Measurements from ENCODE around the gene SCUBE1.

Gene SCUBE1

DNA sequence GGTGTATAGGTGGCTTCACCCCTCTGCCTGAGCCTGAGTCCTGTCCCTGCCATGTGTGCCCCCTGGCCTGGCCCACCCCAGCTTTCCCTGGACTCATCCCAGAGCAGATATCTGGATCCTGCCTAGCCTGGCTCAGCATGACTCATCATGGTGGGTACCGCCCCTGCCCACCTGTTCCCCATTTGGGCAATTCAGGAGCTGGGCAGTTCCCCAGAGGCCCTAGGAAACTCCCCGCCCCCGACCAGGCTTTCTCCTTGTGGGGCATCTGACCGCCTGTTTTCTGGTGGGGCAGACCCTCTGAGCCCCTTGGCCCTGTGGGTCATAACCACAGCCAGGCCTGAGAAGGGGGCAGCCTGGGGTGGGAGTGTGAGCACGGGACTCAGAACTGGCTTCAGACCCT lies 187.4 kb downstream of the SCUBE1 start:
- ATAC-seq (replicated peaks): no peak
- no peak overlapping the region for H3K4me3 Mint-ChIP-seq
- H3K9me3 Mint-ChIP-seq: no peaks in the 10 kb centered on the region
- H3K4me1 Mint-ChIP-seq (ENCODE audit: low read depth in 2 of 2): peaks cover 15 to 25% of the 10 kb centered on the region in 2 donors
- peaks cover 13% of the 10 kb centered on the region for H3K36me3 Mint-ChIP-seq (ENCODE audit: insufficient read depth)
- DNase-seq: no peak
- peak overlapping the region in 1 of 2 donors; percentile 58 for H3K27ac Mint-ChIP-seq
- no peaks in the 10 kb centered on the region for H3K27me3 Mint-ChIP-seq

DNA sequence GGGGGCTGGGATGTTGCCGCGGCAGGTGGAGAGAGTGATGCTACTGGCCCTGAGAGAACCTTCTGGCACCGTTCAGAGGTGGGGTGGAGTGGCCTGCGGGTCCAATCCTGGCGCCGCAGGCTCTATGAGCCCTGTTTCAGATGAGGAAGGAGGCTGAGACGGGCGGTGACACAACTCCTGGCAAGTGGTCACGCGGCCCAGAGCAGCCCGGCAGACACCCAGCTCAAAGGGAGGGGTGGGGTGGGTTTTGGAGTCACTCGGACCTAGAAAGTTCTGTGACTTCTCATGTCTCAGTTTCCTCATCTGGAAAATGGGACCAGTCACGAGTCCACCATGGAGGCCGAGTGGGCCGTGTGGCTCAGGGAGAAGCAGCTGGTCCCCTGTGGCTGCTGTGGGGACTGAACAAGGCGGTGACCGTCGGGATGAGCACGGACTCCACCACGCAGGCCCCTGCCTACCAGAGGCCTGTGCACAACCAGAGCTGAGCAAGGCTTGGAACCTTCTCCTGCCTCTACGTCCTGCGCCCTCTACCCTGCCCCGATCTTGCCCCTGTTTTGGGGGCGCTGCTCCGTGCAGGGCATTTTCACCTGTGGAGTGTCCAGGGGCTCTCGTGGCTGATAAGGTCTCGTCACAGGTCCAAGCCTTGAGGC lies 188.2 kb downstream of the SCUBE1 start:
- no peak for DNase-seq
- H3K36me3 Mint-ChIP-seq (ENCODE audit: insufficient read depth): peaks cover 15% of the 10 kb centered on the region
- H3K27ac Mint-ChIP-seq: peak overlapping the region in 1 of 2 donors; percentile 73
- H3K9me3 Mint-ChIP-seq: no peaks in the 10 kb centered on the region
- no peak overlapping the region for H3K4me3 Mint-ChIP-seq
- no peaks in the 10 kb centered on the region for H3K27me3 Mint-ChIP-seq
- H3K4me1 Mint-ChIP-seq (ENCODE audit: low read depth in 2 of 2): peaks cover 19 to 30% of the 10 kb centered on the region in 2 donors
- ATAC-seq (replicated peaks): no peak

DNA sequence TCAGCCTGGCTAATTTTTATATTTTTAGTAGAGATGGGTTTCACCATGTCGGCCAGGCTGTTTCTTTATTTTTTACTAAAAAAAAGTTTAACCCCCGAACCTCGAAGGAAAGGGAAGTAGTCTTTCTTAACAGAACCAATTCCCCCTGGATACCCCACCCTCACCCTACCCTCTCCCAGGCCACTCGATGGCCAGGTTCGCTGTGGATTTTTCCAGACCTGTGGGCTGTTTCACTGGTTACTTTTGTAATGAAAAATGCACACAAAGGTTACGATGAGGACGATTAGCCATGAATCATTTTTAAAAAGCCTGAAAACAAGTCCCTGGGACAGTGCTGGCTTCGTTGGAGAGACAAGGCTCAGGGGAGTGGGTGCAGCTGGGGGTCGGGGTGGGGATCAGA lies 189.3 kb downstream of the SCUBE1 start:
- Mint-ChIP-seq H3K4me3 (peak overlapping the region; percentile 59 to 97), H3K9me3 (no peaks in the 10 kb centered on the region), H3K36me3 (ENCODE audit: insufficient read depth) (peaks cover 16% of the 10 kb centered on the region), H3K4me1 (ENCODE audit: low read depth in 2 of 2) (peaks cover 19 to 30% of the 10 kb centered on the region in 2 donors), H3K27ac (no peak overlapping the region), H3K27me3 (no peaks in the 10 kb centered on the region)
- ATAC-seq (replicated peaks): no peak
- DNase-seq: no peak

DNA sequence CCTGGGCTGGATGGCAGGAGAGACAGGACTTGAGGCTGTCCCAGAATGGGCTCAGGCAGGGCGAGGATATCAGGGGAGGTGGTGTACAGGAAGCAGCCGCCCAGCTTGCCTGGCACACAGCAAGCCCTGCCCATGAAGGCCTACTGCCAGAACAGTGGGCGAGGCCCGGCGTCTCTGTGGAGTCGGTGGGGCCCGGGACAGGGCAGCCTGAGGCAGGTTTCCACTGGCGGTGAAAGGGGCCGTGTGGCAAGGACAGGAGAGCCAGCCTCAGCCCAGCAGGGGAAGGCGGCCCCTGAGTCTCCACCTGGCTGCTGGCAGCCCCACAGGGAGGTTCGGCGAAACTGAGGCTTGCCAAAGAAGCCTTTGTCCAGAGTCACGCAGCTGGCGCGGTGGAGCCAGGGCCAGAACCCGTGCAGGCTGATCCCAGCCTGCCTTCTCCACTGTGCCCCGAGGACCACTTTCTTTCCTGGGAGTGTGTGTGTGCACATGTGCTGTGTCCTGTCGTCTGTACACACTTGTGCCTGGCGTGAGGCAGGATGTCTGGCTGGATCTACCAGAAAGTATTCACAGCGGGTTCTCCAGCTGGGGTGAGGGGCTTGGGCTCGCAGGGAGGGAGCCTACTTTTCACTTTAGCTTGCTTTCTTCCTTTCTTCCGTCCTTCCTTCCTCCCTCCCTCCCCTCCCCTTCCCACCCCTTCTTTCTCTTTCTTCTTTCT lies 190.7 kb downstream of the SCUBE1 start:
- DNase-seq (peak; percentile 36 to 53 (median 40)), ATAC-seq (replicated peaks) (peak; percentile 88)
- Mint-ChIP-seq H3K4me3 (peak overlapping the region; percentile 97), H3K36me3 (ENCODE audit: insufficient read depth) (peaks cover 20% of the 10 kb centered on the region), H3K4me1 (ENCODE audit: low read depth in 2 of 2) (peaks cover 17 to 25% of the 10 kb centered on the region in 2 donors), H3K27ac (peak overlapping the region; percentile 94), H3K9me3 (no peaks in the 10 kb centered on the region), H3K27me3 (no peaks in the 10 kb centered on the region)

DNA sequence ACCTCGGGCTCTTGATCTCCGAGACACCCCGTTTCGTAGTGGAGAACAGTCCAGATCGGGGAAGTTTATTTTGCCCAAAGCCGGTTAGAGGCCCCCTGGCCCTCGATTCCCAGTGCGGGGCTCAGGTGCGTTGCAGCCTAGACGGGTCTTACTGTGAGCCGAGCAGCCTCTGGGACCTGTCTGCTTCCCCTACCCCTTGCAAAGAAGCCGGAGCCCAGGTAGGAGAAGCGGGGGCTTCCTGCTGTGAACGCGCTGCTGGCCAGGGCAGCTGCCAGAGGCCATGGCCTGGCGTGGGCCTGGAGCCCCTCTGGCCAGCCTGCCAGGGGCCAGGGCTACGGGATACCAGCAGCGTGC lies 191.2 kb downstream of the SCUBE1 start:
- peaks cover 17 to 25% of the 10 kb centered on the region in 2 donors for H3K4me1 Mint-ChIP-seq (ENCODE audit: low read depth in 2 of 2)
- ATAC-seq (replicated peaks): peak; percentile 44
- peak overlapping the region; percentile 94 for H3K27ac Mint-ChIP-seq
- H3K9me3 Mint-ChIP-seq: no peaks in the 10 kb centered on the region
- peak in 1 of 3 experiments; percentile 32 for DNase-seq
- peak overlapping the region; percentile 97 for H3K4me3 Mint-ChIP-seq
- no peaks in the 10 kb centered on the region for H3K27me3 Mint-ChIP-seq
- H3K36me3 Mint-ChIP-seq (ENCODE audit: insufficient read depth): peaks cover 20% of the 10 kb centered on the region

DNA sequence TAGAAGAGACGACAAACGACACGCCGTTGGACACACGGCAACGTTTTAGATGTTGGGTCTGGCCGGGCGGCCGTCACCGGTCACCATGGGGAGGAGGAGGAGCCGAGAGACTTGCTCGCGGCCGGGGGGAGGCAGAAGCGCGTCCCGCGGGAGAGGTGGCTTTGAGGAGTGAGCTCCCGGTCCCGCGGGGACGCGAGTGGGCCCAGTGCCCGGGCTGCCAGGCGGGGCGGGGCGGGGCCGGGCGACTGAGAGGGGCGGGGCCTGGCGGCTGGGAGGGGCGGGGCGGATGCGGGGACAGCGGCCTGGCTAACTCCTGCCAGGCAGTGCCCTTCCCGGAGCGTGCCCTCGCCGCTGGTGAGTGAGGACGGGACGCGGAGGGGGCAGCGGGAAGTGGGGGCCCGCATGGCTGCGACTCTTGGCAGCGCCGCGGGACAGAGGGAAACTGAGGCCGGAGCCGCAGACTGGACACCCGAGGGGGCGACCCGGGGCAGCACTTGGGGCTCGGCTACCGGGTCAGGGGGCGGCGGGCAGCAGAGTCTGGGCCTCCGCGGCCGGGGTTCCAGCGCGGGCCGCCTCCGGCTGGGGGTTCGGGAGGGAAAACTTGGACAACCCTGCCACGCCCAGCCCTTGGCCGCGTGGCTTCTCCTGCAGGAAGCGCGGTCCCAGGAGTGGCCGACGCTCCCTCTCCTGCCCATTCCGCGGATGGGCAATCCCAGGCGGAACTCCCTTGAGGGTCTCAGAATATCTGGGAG lies 191.7 kb downstream of the SCUBE1 start, which contains the start of gene TSPO:
Gene TSPO (plus strand): TSS at position 309 of the 752 bp plus-strand sequence. CDS start 7,680 bp downstream, outside the sequence.
- no peaks in the 10 kb centered on the region for H3K9me3 Mint-ChIP-seq
- ATAC-seq (replicated peaks): peak; percentile 65
- H3K36me3 Mint-ChIP-seq (ENCODE audit: insufficient read depth): peaks cover 20% of the 10 kb centered on the region
- peak; percentile 39 to 47 (median 41) for DNase-seq
- H3K27ac Mint-ChIP-seq: peak within 1 kb of the TSS; percentile 94
- H3K27me3 Mint-ChIP-seq: no peaks in the 10 kb centered on the region
- H3K4me1 Mint-ChIP-seq (ENCODE audit: low read depth in 2 of 2): peaks cover 15 to 25% of the 10 kb centered on the region in 2 donors
- peak within 1 kb of the TSS; percentile 97 for H3K4me3 Mint-ChIP-seq

DNA sequence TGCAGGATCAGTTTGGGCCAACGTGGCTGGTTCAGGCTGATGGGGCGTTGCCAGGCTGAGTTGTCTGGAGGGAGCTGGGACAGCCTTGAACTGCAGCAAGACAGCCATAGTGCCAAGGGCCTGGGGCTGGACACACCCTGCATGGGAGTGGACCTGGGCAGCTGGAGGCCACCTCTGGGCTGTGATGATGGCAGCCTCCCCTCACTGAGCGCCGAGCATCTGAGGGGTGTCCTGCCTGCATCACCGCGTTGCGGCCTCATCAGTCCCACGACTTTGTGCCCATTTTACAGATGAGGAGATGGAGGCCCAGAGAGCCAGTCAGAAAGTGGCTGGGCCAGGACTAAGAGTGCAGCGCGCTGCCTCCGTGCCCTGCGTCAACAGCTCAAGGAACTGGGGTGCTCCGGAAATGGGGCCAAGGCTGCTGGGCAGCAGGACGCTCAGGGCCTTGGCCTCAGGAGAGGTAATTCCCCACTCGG lies 192.4 kb downstream of the SCUBE1 start:
- H3K36me3 Mint-ChIP-seq (ENCODE audit: insufficient read depth): peaks cover 20% of the 10 kb centered on the region
- no peaks in the 10 kb centered on the region for H3K9me3 Mint-ChIP-seq
- no peak for ATAC-seq (replicated peaks)
- no peak for DNase-seq
- H3K27me3 Mint-ChIP-seq: no peaks in the 10 kb centered on the region
- peaks cover 15 to 25% of the 10 kb centered on the region in 2 donors for H3K4me1 Mint-ChIP-seq (ENCODE audit: low read depth in 2 of 2)
- peak overlapping the region; percentile 97 for H3K4me3 Mint-ChIP-seq
- H3K27ac Mint-ChIP-seq: peak overlapping the region; percentile 94

DNA sequence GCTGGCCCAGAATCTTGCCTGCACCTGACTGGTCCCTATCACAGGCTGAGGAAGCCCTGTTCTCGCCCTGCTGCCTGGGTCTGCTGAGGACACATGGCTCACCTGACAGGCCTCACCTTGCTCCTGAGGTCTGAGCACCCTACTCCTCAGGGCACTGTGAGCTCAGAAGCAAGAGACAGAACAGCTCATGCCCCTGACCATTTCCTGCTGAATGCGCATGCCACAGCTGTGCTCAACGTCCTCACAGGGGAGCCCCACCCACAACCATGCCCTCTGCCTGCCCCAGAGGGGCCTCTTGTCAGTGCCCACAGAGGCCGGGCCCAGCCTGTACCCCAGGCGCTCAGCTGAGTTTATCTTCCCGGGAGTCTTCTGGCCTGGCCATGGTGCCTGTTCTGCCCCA lies 194.6 kb downstream of the SCUBE1 start:
- no peak for DNase-seq
- H3K27ac Mint-ChIP-seq: no peak overlapping the region
- no peak for ATAC-seq (replicated peaks)
- peaks cover 18 to 21% of the 10 kb centered on the region in 2 donors for H3K4me1 Mint-ChIP-seq (ENCODE audit: low read depth in 2 of 2)
- H3K36me3 Mint-ChIP-seq (ENCODE audit: insufficient read depth): peaks cover 16% of the 10 kb centered on the region
- no peak overlapping the region for H3K4me3 Mint-ChIP-seq
- no peaks in the 10 kb centered on the region for H3K27me3 Mint-ChIP-seq
- no peaks in the 10 kb centered on the region for H3K9me3 Mint-ChIP-seq

DNA sequence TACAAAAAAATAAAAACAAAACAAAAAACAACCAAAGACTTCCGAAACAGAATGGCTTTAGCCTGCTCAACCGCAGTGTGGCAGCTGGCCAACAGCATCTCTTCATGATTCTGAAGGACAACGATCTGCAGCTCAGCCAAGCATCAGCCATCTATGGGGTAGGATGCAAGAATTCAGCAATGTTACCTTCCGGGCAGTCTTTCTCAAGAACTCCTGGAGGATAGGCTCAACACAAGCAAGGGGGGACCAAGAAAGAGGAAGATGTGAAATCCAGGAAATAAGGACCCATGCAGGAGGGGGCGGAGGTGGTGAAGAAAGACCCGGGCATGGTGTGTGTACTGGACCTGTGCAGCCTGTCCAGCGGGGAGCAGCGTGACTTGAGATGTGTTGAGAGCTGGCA lies 195.4 kb downstream of the SCUBE1 start:
- Mint-ChIP-seq H3K27ac (no peak overlapping the region), H3K9me3 (no peaks in the 10 kb centered on the region), H3K4me1 (ENCODE audit: low read depth in 2 of 2) (peaks cover 18% of the 10 kb centered on the region in 2 donors), H3K36me3 (ENCODE audit: insufficient read depth) (peaks cover 22% of the 10 kb centered on the region), H3K4me3 (no peak overlapping the region), H3K27me3 (no peaks in the 10 kb centered on the region)
- ATAC-seq (replicated peaks) (no peak), DNase-seq (no peak)

Data from effector memory CD8-positive, alpha-beta T cell (primary cell).